ENCODE measurements around the gene PDZD2. TPM values are rescaled to one million over a fixed set of nuclear protein-coding genes. Genes with fewer than 3 reads are reported as not detected.
"Not testable (repeated sequence)": the region's sequence is repeated elsewhere in the genome, so short reads cannot be mapped to it uniquely, and the experiment has no call there.

Gene PDZD2
- total RNA-seq, 1 donor from 2014 or later = 70.9 TPM

DNA sequence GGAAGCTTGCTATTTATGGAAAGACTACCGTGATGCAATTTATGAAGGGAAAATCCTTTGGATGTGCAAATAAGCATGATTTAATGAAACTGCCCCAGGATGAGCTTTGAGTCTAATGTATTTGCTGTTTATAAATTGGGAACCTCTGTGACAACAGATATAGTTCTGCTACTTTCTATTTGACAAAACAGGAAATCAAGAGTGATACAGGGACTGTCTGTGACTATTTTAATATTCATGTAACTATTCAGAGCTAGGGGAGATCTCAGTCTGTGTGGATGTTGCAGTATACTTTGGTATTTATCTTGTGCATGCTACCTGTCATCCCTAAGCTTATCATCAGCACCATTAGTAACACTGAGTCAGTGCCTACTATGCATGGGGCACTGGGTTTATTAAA, 132.1 kb downstream of the PDZD2 start:
- Histone ChIP-seq H3K36me3 (no peaks in the 10 kb centered on the region), H3K4me1 (no peaks in the 10 kb centered on the region), H3K27ac (no peak overlapping the region), H3K9me3 (no peaks in the 10 kb centered on the region), H3K4me3 (no peak overlapping the region), H3K27me3 (no peaks in the 10 kb centered on the region)
- intact Hi-C loops (cut with DNase I) = no loop called here
- TF ChIP-seq, protein P1, sequence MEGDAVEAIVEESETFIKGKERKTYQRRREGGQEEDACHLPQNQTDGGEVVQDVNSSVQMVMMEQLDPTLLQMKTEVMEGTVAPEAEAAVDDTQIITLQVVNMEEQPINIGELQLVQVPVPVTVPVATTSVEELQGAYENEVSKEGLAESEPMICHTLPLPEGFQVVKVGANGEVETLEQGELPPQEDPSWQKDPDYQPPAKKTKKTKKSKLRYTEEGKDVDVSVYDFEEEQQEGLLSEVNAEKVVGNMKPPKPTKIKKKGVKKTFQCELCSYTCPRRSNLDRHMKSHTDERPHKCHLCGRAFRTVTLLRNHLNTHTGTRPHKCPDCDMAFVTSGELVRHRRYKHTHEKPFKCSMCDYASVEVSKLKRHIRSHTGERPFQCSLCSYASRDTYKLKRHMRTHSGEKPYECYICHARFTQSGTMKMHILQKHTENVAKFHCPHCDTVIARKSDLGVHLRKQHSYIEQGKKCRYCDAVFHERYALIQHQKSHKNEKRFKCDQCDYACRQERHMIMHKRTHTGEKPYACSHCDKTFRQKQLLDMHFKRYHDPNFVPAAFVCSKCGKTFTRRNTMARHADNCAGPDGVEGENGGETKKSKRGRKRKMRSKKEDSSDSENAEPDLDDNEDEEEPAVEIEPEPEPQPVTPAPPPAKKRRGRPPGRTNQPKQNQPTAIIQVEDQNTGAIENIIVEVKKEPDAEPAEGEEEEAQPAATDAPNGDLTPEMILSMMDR (IDR thresholded peaks at IDR 0.05) = no peak
- DNase-seq = no peak
- ATAC-seq = no peak

DNA sequence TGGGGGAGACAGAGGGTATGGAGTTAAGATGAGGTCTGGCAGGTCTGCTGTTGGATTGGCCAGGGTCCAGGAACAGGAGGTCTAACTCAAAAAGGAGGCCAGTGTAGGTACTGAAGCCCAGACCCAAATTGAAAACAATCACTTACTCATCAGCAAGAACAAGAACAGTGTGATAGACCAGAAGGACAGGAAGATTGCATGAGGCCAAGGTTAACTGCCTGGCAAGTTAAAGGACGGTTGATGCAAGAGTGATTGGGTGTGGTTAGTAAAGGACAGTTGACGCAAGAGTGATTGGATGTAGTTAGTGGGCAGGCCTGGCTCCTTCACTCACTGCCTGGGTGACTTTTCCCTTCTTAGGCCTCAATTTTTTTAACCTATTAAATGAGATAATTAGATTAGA, 132.6 kb downstream of the PDZD2 start:
- DNase-seq (no peak), ATAC-seq (no peak)
- no peaks in the 10 kb centered on the region for H3K4me1 ChIP-seq
- no peaks in the 10 kb centered on the region for H3K27me3 ChIP-seq
- no peak overlapping the region for H3K27ac ChIP-seq
- no peaks in the 10 kb centered on the region for H3K9me3 ChIP-seq
- no peak overlapping the region for H3K4me3 ChIP-seq
- TF ChIP-seq, protein P1 (IDR thresholded peaks at IDR 0.05) = no peak
- no peaks in the 10 kb centered on the region for H3K36me3 ChIP-seq
- intact Hi-C loops (cut with DNase I) = no loop called here

DNA sequence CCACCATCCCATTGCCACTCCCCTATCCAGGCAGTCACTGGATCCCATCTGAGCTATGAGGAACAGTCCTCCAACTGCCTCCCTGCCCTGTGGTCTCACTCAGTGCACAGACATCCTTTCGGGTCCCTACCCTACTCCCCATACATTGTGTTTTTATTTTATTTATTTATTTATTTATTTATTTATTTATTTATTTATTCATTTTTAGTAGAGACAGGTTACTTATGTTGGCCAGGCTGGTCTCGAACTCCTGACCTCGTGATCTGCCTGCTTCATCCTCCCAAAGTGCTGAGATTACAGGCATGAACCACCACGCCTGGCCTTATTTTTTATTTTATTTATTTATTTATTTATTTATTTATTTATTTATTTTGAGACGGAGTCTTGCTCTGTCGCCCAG, 137.4 kb downstream of the PDZD2 start:
- H3K4me1 ChIP-seq; intact Hi-C loops (cut with DNase I); DNase-seq; H3K4me3 ChIP-seq; H3K36me3 ChIP-seq; ATAC-seq; H3K9me3 ChIP-seq; H3K27ac ChIP-seq; H3K27me3 ChIP-seq: not testable (repeated sequence)

DNA sequence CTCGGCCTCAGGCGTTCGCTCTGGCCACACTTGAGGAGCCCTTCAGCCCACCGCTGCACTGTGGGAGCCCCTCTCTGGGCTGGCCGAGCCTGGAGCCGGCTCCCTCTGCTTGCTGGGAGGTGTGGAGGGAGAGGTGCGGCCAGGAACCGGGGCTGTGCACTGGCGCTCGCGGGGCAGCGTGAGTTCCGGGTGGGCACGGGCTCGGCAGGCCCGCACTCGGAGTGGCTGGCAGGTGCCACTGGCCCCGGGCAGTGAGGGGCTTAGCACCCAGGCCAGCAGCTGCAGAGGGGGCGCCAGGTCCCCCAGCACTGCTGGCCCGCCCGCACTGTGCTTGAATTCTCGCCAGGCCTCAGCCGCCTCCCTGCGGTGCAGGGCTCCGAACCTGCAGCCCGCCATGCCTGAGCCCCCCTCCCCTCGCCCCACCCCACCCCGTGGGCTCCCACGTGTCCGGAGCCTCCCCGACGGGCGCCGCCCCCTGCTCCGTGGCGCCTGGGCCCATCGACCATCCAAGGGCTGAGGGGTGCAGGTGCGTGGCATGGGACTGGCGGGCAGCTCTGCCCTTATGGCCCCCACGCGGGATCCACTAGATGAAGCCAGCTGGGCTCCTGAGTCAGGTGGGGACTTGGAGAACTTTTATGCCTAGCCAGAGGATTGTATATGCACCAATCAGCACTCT, 138.2 kb downstream of the PDZD2 start:
- H3K4me1 ChIP-seq = no peaks in the 10 kb centered on the region
- intact Hi-C loops (cut with DNase I) = no loop called here
- no peaks in the 10 kb centered on the region for H3K27me3 ChIP-seq
- no peaks in the 10 kb centered on the region for H3K9me3 ChIP-seq
- no peak overlapping the region for H3K4me3 ChIP-seq
- TF ChIP-seq, protein P1 (IDR thresholded peaks at IDR 0.05) = no peak
- no peaks in the 10 kb centered on the region for H3K36me3 ChIP-seq
- DNase-seq = no peak
- ATAC-seq = no peak
- no peak overlapping the region for H3K27ac ChIP-seq

DNA sequence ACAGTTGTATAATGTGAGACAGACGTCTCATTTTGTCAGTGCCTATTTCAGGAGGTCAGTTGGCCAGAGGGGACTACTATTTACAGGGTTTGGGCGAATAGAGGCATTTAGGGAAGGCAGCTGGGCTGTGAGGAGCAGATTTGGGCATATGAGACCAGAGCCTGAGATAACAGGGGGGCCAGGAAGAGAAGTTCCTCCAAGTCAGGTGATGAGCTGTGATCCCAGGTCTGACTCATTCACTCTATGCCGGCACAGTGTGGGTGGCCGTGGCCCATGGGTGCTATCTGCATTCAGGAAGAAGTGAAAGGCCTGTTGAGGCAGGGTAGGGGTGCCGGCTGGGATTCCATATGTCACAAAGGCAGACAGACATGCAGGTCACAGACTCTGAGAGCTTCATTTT, 142.8 kb downstream of the PDZD2 start:
- intact Hi-C loops (cut with DNase I) = no loop called here
- Histone ChIP-seq H3K36me3 (no peaks in the 10 kb centered on the region), H3K4me3 (no peak overlapping the region), H3K4me1 (no peaks in the 10 kb centered on the region), H3K9me3 (no peaks in the 10 kb centered on the region), H3K27me3 (no peaks in the 10 kb centered on the region), H3K27ac (no peak overlapping the region)
- TF ChIP-seq, protein P1 (IDR thresholded peaks at IDR 0.05) = no peak
- DNase-seq = no peak
- ATAC-seq = no peak

DNA sequence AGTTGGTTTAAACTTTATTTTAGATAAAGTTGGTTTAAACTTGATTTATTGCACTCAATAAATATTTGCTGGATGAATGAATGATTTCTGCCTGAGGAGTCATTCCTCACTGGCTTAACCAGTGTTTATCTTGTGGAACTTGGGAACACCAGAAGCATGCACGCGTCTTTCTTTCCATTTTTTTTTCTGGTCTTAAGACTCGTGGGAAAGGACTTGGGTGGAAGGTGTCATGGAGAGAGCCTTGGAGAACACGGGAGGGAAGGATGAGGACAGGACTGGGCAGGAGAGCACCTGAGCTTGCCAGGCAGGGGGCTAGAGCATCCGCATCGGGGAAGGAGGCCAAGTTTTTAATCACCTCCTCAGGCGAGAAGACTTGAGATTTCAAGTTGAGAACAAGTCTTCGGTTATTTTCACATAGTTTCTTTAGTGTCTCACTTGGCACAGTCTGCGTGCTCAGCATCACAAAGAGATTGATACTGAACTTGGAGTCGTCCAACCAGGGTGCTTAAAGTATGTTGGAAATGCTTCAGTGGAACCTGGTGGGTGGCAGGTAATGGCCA, 144.2 kb downstream of the PDZD2 start:
- TF ChIP-seq, protein P1 (IDR thresholded peaks at IDR 0.05) = no peak
- no peak for ATAC-seq
- Histone ChIP-seq H3K4me3 (no peak overlapping the region), H3K27ac (no peak overlapping the region), H3K4me1 (no peaks in the 10 kb centered on the region), H3K36me3 (no peaks in the 10 kb centered on the region), H3K9me3 (no peaks in the 10 kb centered on the region), H3K27me3 (no peaks in the 10 kb centered on the region)
- intact Hi-C loops (cut with DNase I) = no loop called here
- no peak for DNase-seq

Measured in upper lobe of right lung (tissue), 1 donor.